Spinal cord (tissue), 10 donors: ENCODE results near the gene SPEG. TPM values are rescaled to one million over a fixed set of nuclear protein-coding genes. Genes with fewer than 3 reads are reported as not detected.

Experiments
- DNase-seq, 6 donors: peaks; one replicate each; pipeline versions ENCODE4 v3.0.0 to v3.0.0-alpha.2; 2013 to 2015; ENCODE audit warnings: low spot score in 6 of 6, low read depth in 4 of 6
- H3K27ac ChIP-seq: one replicate; pipeline ENCODE4 v1.5.1; 2013; ENCODE audit warnings: low read depth, low read length, control low read depth
- H3K27me3 ChIP-seq: one replicate; pipeline ENCODE4 v1.6.1; 2013; ENCODE audit warnings: low read length; ENCODE audit not compliant: control insufficient read depth, insufficient read depth
- H3K36me3 ChIP-seq: one replicate; pipeline ENCODE4 v1.6.1; 2013; ENCODE audit warnings: low read length; ENCODE audit not compliant: control insufficient read depth, insufficient read depth
- H3K4me1 ChIP-seq: one replicate; pipeline ENCODE4 v1.6.1; 2013; ENCODE audit warnings: low read length; ENCODE audit not compliant: control insufficient read depth, insufficient read depth
- H3K4me3 ChIP-seq: one replicate; pipeline ENCODE4 v1.5.1; 2013; ENCODE audit warnings: low read depth, low read length, control low read depth
- H3K9me3 ChIP-seq: one replicate; pipeline ENCODE4 v1.6.1; 2013; ENCODE audit warnings: low read length; ENCODE audit not compliant: control insufficient read depth, insufficient read depth
- WGBS: methylation state at CpG from one replicate; pipeline ENCODE4 v1.1.5; 2013; ENCODE audit warnings: missing lambda C conversion rate; ENCODE audit not compliant: insufficient coverage; 5-methylcytosine and 5-hydroxymethylcytosine counted together
- polyA plus RNA-seq, 2 donors: library from polyadenylated mRNA; unstranded; fragments of 120-200 nt; gene quantifications; one replicate each; pipeline ENCODE4 v1.2.1, GENCODE V29; 2013; ENCODE audit not compliant: insufficient read length in 2 of 2
- total RNA-seq, 2 donors: library from RNA; depleted of rRNA in 1 of 2; stranded (reverse); fragments of 120-200 nt in 1 of 2; fragments of >200 nt in 1 of 2; gene quantifications; one replicate each; pipeline versions ENCODE4 v1.2.3 to v1.2.4, GENCODE V29; 2013 to 2014
- donor health status: healthy.

SPEG gene
- total and polyA plus RNA-seq, 4 donors, result 12.2 to 84.2 (median 46.0) TPM

GRCh38 chr2:219430633-219431615 is 3.7 kb upstream of the SPEG start:
- H3K9me3 ChIP-seq, result no peaks in the 10 kb centered on the region
- no peak overlapping the region for H3K27ac ChIP-seq
- no peak overlapping the region for H3K4me3 ChIP-seq
- H3K4me1 ChIP-seq, result peaks cover 20% of the 10 kb centered on the region
- 51% methylated on average over 7 of the region's 9 CpGs for WGBS
- no peaks in the 10 kb centered on the region for H3K36me3 ChIP-seq
- H3K27me3 ChIP-seq, result peaks cover 17% of the 10 kb centered on the region
- peak in 2 of 6 donors; percentile 51 to 65 for DNase-seq

GRCh38 chr2:219433666-219434467 is 776 bp upstream of the SPEG start:
- Histone ChIP-seq H3K36me3 (no peaks in the 10 kb centered on the region), H3K9me3 (no peaks in the 10 kb centered on the region), H3K27me3 (peaks cover 27% of the 10 kb centered on the region), H3K27ac (no peak overlapping the region), H3K4me3 (no peak overlapping the region), H3K4me1 (peaks cover 20% of the 10 kb centered on the region)
- no peak for DNase-seq
- WGBS, result 76% methylated on average over 16 of the region's 16 CpGs

- H3K36me3 ChIP-seq, result no peaks in the 10 kb centered on the region
- WGBS, result 22% methylated on average over 3 of the region's 9 CpGs
- peaks cover 20% of the 10 kb centered on the region for H3K4me1 ChIP-seq
- DNase-seq, result no peak
- H3K27me3 ChIP-seq, result peaks cover 27% of the 10 kb centered on the region
- no peak overlapping the region for H3K4me3 ChIP-seq
- no peak overlapping the region for H3K27ac ChIP-seq
- no peaks in the 10 kb centered on the region for H3K9me3 ChIP-seq
Measured at GRCh38 chr2:219434468-219434717, 250 bp upstream of the SPEG start.

GRCh38 chr2:219435701-219436100 is 1.1 kb downstream of the SPEG start:
- peaks cover 17% of the 10 kb centered on the region for H3K4me1 ChIP-seq
- no peaks in the 10 kb centered on the region for H3K36me3 ChIP-seq
- no peak for DNase-seq
- WGBS, result 90% methylated on average over 6 of the region's 6 CpGs
- no peak overlapping the region for H3K27ac ChIP-seq
- no peak overlapping the region for H3K4me3 ChIP-seq
- H3K27me3 ChIP-seq, result peaks cover 27% of the 10 kb centered on the region
- no peaks in the 10 kb centered on the region for H3K9me3 ChIP-seq

- 97% methylated on average over 3 of the region's 5 CpGs for WGBS
- Histone ChIP-seq H3K27ac (no peak overlapping the region), H3K4me3 (no peak overlapping the region), H3K36me3 (no peaks in the 10 kb centered on the region), H3K4me1 (peaks cover 22% of the 10 kb centered on the region), H3K27me3 (peaks cover 30% of the 10 kb centered on the region), H3K9me3 (no peaks in the 10 kb centered on the region)
- no peak for DNase-seq
Measured at GRCh38 chr2:219436491-219436890, 1.8 kb downstream of the SPEG start.

GRCh38 chr2:219437141-219437540 is 2.5 kb downstream of the SPEG start:
- 81% methylated on average over 3 of the region's 3 CpGs for WGBS
- H3K27ac ChIP-seq, result no peak overlapping the region
- H3K36me3 ChIP-seq, result no peaks in the 10 kb centered on the region
- no peak for DNase-seq
- no peaks in the 10 kb centered on the region for H3K9me3 ChIP-seq
- peaks cover 24% of the 10 kb centered on the region for H3K4me1 ChIP-seq
- peaks cover 30% of the 10 kb centered on the region for H3K27me3 ChIP-seq
- no peak overlapping the region for H3K4me3 ChIP-seq

- H3K36me3 ChIP-seq, result no peaks in the 10 kb centered on the region
- WGBS, result 62% methylated on average over 5 of the region's 6 CpGs
- DNase-seq, result no peak
- H3K9me3 ChIP-seq, result no peaks in the 10 kb centered on the region
- H3K4me3 ChIP-seq, result no peak overlapping the region
- peaks cover 30% of the 10 kb centered on the region for H3K27me3 ChIP-seq
- H3K27ac ChIP-seq, result no peak overlapping the region
- peaks cover 28% of the 10 kb centered on the region for H3K4me1 ChIP-seq
Measured at GRCh38 chr2:219437690-219438206, 3.1 kb downstream of the SPEG start.

- H3K4me1 ChIP-seq, result peaks cover 35% of the 10 kb centered on the region
- H3K4me3 ChIP-seq, result no peak overlapping the region
- no peak for DNase-seq
- no peaks in the 10 kb centered on the region for H3K9me3 ChIP-seq
- 92% methylated on average over 4 of the region's 4 CpGs for WGBS
- H3K36me3 ChIP-seq, result peaks cover 5% of the 10 kb centered on the region
- peaks cover 32% of the 10 kb centered on the region for H3K27me3 ChIP-seq
- H3K27ac ChIP-seq, result no peak overlapping the region
Measured at GRCh38 chr2:219438453-219438852, 3.8 kb downstream of the SPEG start.

- H3K4me1 ChIP-seq, result peaks cover 43% of the 10 kb centered on the region
- H3K4me3 ChIP-seq, result no peak overlapping the region
- no peak overlapping the region for H3K27ac ChIP-seq
- H3K27me3 ChIP-seq, result peaks cover 27% of the 10 kb centered on the region
- DNase-seq, result no peak
- WGBS, result 52% methylated on average over 4 of the region's 6 CpGs
- peaks cover 16% of the 10 kb centered on the region for H3K36me3 ChIP-seq
- no peaks in the 10 kb centered on the region for H3K9me3 ChIP-seq
Measured at GRCh38 chr2:219439506-219439905, 4.9 kb downstream of the SPEG start.
